BE2C (cell line): ENCODE data around the gene RANBP3.

Experiments
- DNase-seq: peaks from one replicate; pipeline ENCODE4 v3.0.0-alpha.2; 2020
- H3K27me3 ChIP-seq: fragments of 250-450 bp; sonication (Bioruptor Pico); 2 replicates; pipeline ENCODE4 v1.5.1; 2020; ENCODE audit warnings: mild to moderate bottlenecking
- H3K36me3 ChIP-seq: fragments of 250-450 bp; sonication (Bioruptor Pico); 2 replicates; pipeline ENCODE4 v1.5.1; 2020; ENCODE audit warnings: mild to moderate bottlenecking
- H3K4me1 ChIP-seq: fragments of 250-450 bp; sonication (Bioruptor Pico); 2 replicates; pipeline ENCODE4 v1.5.1; 2020
- H3K4me3 ChIP-seq: 2 replicates; pipeline ENCODE4 v1.5.1; 2011; ENCODE audit warnings: low read depth, low read length
- H3K9me3 ChIP-seq: fragments of 250-450 bp; sonication (Bioruptor Pico); 2 replicates; pipeline ENCODE4 v1.5.1; 2020
- CTCF ChIP-seq: IDR thresholded peaks from 2 replicates; pipeline ENCODE4 v1.5.1; 2012; ENCODE audit warnings: mild to moderate bottlenecking, low read depth, low read length

RANBP3 gene

DNA sequence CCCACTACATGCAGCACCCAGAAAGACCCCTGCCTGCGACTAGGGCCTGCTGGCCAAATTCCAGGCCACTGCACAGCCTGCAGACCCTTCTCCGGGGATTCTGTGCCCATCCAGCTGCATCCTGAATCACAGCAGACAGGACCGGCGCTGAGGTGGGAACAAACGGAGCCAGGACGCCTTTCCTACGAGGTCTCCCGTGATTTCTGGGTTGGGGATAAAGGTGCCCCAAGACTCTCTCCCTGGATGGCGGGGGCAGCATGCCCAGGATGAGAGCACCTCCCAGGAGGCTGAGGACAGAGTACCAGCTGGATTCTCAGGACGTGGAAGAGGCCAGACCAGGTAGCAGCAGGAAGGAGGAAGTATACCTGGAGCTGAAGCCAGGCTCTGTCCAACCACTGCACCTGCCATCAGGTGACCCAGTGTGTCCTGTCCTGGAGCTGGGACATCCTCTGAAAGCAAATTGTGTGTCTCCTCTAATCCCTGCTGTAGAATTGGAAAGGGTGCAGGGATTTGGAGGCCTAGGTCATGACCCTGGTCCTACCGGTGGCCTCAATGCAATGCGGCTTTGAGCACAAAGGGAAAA, 104.2 kb downstream of the RANBP3 start:
- no peak for DNase-seq
- no peaks in the 10 kb centered on the region for H3K9me3 ChIP-seq
- H3K4me3 ChIP-seq, result no peak overlapping the region
- no peak for TF ChIP-seq CTCF
- H3K36me3 ChIP-seq, result no peaks in the 10 kb centered on the region
- H3K4me1 ChIP-seq, result no peaks in the 10 kb centered on the region
- no peaks in the 10 kb centered on the region for H3K27me3 ChIP-seq

- no peaks in the 10 kb centered on the region for H3K9me3 ChIP-seq
- no peak for DNase-seq
- no peaks in the 10 kb centered on the region for H3K36me3 ChIP-seq
- no peak overlapping the region for H3K4me3 ChIP-seq
- no peaks in the 10 kb centered on the region for H3K27me3 ChIP-seq
- H3K4me1 ChIP-seq, result no peaks in the 10 kb centered on the region
- TF ChIP-seq CTCF, result no peak
Measured at GRCh38 chr19:5870986-5871394, 107.0 kb downstream of the RANBP3 start.

DNA sequence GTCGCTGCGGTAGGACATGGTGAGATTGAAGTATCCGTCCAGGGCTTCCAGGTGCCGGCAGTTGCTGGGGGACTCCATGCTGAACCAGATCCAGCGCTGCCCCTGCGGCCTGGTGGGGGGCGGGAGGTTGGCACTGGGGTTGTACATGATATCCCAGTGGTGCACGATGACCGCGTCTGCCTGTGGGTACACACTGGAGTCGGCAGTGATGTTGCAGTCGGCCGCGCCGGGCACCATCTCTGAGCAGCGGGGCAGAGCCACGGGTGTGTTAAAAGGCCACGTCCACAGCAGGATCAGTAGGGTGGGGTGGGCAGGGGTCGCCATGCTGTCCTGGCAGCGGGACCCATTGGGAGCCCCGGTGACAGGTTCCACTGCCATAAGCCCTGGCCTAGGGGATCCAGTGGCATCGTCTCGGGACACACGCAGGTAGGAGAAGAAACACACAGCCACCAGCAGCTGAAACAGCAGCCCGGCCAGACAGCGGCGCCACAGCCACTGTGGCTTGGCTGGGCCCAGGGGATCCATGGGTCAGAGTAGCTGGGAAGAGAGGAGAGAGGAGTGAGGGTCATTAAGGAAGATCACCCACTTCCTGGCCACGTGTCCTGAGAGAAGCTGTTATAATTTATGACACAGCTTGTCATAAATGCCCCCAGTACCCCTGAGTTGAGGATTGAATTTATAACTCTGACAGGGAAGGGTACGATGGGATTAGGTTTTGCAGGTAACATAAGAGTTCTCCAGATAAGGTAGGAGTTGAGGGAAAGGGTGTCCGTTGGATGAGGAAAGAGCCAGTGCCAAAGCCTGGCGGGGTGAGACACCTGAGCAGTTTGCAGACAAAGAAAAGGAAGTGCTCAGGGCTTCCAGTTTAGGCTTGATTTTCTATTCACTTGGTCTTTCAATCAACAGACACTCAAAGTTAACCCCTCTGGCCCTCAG, 110.5 kb downstream of the RANBP3 start:
- no peak for TF ChIP-seq CTCF

More for the DNA sequence above, 110.5 kb downstream of the RANBP3 start:
- Histone ChIP-seq H3K4me1 (no peaks in the 10 kb centered on the region), H3K36me3 (no peaks in the 10 kb centered on the region), H3K4me3 (no peak overlapping the region), H3K9me3 (no peaks in the 10 kb centered on the region), H3K27me3 (no peaks in the 10 kb centered on the region)
- no peak for DNase-seq
